ENCODE data around the gene BBS9.

The BBS9 gene

DNA sequence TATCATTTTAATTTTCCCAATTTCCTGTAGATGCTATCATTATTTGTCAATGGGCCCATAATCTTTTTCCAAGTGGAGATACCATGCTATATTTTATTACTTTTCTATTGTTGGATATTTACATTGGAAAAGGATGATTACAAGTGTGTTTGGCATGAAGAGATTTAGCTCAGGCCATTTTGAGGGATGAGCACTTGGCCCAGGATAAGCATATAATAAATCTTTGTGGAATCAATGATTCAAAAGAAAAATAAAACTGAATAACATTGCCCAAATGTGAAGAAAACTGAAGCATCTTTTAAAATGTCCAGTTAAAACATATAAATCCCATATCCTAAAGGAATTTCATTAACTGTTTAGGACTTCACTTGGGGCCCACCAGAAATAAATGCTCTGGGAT is 515.1 kb downstream of the BBS9 start:
- TF ChIP-seq CTCF (conservative IDR thresholded peaks at IDR 0.05; ENCODE audit: low read depth), result no peak
- POLR2A ChIA-PET (ENCODE audit: low non-redundant PET), result no interaction called here
- DNase-seq (ENCODE audit: low spot score), result no peak
- no peak overlapping the region for H3K27ac ChIP-seq
- CTCF ChIA-PET, result no interaction called here

- TF ChIP-seq CTCF (conservative IDR thresholded peaks at IDR 0.05; ENCODE audit: low read depth), result no peak
- ChIA-PET POLR2A (ENCODE audit: low non-redundant PET) (no interaction called here), CTCF (no interaction called here)
- no peak for DNase-seq (ENCODE audit: low spot score)
- no peak overlapping the region for H3K27ac ChIP-seq
Observed at GRCh38 chr7:33645104-33645503, 515.7 kb downstream of the BBS9 start.

DNA sequence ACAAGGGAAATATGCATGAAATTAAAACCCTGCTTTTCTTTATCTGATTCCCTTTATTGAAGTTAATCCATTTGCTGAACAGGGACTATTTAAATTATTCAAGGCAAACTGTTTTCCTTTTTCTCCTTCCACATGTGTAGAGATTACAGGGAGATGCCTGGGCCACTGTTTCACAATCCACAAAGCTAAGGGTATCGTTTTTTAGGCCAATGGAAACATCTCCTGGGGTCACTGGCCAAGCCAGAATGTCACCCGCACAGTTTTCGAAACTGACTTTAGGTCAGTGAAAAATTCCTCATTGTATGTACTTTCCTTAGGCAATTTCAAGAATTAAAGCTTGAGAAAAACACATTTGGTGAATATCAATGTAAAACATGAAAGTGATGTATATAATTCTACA is 516.8 kb downstream of the BBS9 start:
- ChIA-PET POLR2A (ENCODE audit: low non-redundant PET) (no interaction called here), CTCF (interaction anchor here (1.3 kb wide), 1 partner anchor 249 kb away, joined by 3 read pairs; no protein-coding TSS in a partner anchor)
- no peak for TF ChIP-seq CTCF (conservative IDR thresholded peaks at IDR 0.05; ENCODE audit: low read depth)

DNA sequence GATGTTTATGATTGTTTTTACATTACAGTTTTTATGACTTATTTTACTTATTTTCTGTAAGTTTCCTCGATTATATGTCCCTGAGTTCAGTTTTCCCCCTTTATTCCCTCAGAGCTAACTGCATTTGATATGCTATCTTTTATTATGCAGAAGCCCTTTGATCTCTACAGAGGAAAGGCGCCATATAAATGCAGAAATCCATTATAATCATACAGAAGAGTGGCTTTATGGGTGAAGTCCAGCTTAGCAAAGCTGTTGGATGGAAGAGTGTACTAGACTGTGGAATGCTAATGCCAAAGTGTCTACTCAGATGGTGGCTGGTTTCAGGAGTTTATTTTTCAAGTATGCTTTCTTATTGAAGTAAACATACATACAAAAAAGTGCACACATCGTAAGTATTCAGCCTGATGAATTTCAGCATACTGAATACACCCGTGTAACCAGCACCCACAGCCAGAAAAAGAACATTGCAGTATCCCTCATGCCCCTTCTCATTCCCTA is 517.6 kb downstream of the BBS9 start:
- no peak for DNase-seq (ENCODE audit: low spot score)
- no peak for TF ChIP-seq CTCF (conservative IDR thresholded peaks at IDR 0.05; ENCODE audit: low read depth)
- no peak overlapping the region for H3K27ac ChIP-seq
- ChIA-PET CTCF (interaction anchor here (0.5 to 1.3 kb wide), 2 partner anchors 216 to 248 kb away, joined by 3 read pairs; no protein-coding TSS in a partner anchor), POLR2A (ENCODE audit: low non-redundant PET) (no interaction called here)

More for the DNA sequence above, 516.8 kb downstream of the BBS9 start:
- DNase-seq (ENCODE audit: low spot score), result no peak
- no peak overlapping the region for H3K27ac ChIP-seq

DNA sequence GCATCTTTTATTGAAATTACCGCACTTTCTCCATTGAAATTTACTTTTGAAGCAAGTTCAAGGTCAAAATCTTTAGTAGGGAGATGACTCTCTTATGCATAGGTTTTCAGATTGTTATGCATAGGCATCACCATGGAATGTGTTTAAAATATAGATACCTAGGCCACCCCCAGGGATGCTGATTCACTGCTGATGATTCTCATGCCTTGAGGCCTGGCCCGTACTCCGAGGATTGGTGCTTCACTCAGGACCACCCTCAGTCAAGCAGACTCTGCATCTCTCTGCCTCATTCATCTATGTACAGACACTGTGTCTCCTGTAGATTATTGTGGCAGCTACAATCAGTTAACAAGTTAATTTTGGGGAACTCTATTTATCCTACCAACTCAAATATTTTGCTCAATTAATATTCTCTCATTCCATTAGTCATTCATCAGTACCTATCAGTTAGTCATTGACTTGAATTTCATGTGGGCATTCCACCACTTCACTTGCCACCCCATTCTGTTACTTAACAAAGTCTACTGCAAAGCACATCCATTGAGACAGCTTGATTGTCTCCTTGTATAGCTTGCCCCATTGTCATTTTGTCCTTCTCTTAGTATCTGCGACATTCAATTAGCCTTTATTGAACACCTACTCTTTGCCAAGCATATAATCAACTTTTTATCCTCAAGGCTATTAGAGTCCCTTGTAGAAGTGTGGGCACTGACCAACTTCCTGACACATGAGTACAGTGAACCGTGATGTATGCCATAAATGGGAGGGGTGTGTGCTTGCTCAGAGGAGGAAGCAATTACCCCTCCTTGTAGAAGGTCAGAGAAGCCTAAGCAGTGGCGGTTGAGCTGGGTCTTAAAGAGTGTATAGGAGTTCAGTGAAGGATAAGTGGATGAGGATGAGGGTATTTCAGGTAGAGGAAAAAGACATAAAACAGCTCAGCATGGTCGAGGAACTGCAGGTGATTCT is 520.4 kb downstream of the BBS9 start:
- DNase-seq (ENCODE audit: low spot score), result no peak
- CTCF ChIA-PET, result no interaction called here
- TF ChIP-seq CTCF (conservative IDR thresholded peaks at IDR 0.05; ENCODE audit: low read depth), result no peak
- POLR2A ChIA-PET (ENCODE audit: low non-redundant PET), result no interaction called here
- no peak overlapping the region for H3K27ac ChIP-seq

DNA sequence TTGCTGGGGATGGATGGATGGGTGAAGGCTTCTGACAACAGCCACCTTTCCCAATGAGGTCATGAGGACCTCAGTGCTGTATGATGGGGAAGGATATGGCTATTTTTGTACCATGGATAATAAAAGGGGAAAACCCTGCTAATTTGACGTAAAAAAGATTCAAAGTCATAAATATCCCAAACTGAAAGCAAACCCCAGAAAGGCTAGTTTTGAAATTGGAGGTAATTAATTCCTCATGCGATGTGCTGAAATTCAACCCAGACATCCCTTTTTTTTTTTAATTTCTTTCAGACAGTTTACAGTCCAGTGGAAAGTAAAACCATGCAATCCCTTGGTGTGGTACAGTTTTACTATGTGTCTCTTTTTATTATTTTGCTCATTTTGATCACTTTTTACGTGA is 521.5 kb downstream of the BBS9 start:
- H3K27ac ChIP-seq, result no peak overlapping the region
- CTCF ChIA-PET, result no interaction called here
- POLR2A ChIA-PET (ENCODE audit: low non-redundant PET), result no interaction called here
- no peak for TF ChIP-seq CTCF (conservative IDR thresholded peaks at IDR 0.05; ENCODE audit: low read depth)
- DNase-seq (ENCODE audit: low spot score), result no peak
